HEK293 (cell line): ENCODE results near the gene NCAPG2.

Source experiments
- CTCF ChIA-PET: fragments of 350-600 bp; formaldehyde crosslinking; extraction: SDS; loops from one replicate; lab custom pipeline; 2021; ENCODE audit warnings: antibody characterized with exemption; lab: Yijun Ruan, JAX
- POLR2A ChIA-PET: fragments of 300-600 bp; formaldehyde crosslinking; extraction: SDS; loops from one replicate; lab custom pipeline; 2020; ENCODE audit warnings: antibody characterized with exemption, inconsistent platforms; lab: Yijun Ruan, JAX
- H3K27ac ChIP-seq: fragments of 200-500 bp; sonication (Bioruptor generic); 2 replicates; pipeline ENCODE4 v1.5.1; 2014; ENCODE audit warnings: low read depth, low read length, control low read depth, inconsistent platforms; ENCODE audit errors: extremely low read depth
- H3K36me3 ChIP-seq, 2 experiments: fragments of 200-500 bp in 1 of 2; sonication (Bioruptor generic) in 1 of 2; 1 replicate in 1 of 2; 2 replicates in 1 of 2; pipeline ENCODE4 v1.5.1; 2014 to 2017; ENCODE audit warnings: inconsistent platforms in 2 of 2, low read length in 2 of 2; ENCODE audit not compliant: control insufficient read depth in 2 of 2, insufficient read depth in 1 of 2
- H3K4me1 ChIP-seq: fragments of 200-500 bp; sonication (Bioruptor generic); 2 replicates; pipeline ENCODE4 v1.5.1; 2014; ENCODE audit warnings: mild to moderate bottlenecking, low read length, inconsistent platforms; ENCODE audit not compliant: control insufficient read depth, insufficient read depth
- H3K4me3 ChIP-seq: 2 replicates; pipeline ENCODE4 v1.5.1; 2011; ENCODE audit warnings: low read depth, mild to moderate bottlenecking, control low read depth, low read length, moderate library complexity
- H3K9me3 ChIP-seq: fragments of 200-500 bp; sonication (Bioruptor generic); 2 replicates; pipeline ENCODE4 v1.5.1; 2014; ENCODE audit warnings: low read depth, low read length, inconsistent platforms; ENCODE audit not compliant: control insufficient read depth, insufficient read depth
- KLF7 ChIP-seq: fragments of 450-650 bp; formaldehyde crosslinking; IDR thresholded peaks from 2 replicates; pipeline ENCODE4 v1.5.1; 2016; ENCODE audit warnings: missing biosample characterization, missing genetic modification characterization, borderline replicate concordance
- OSR2 ChIP-seq: fragments of 450-650 bp; formaldehyde crosslinking; IDR thresholded peaks from 2 replicates; pipeline ENCODE4 v1.5.1; 2016; ENCODE audit warnings: missing biosample characterization, missing genetic modification characterization
- TRIM28 ChIP-seq: IDR thresholded peaks from 2 replicates; pipeline ENCODE4 v1.6.1; 2011; ENCODE audit warnings: low read length, control low read depth, borderline replicate concordance
- ZFP41 ChIP-seq: fragments of 450-650 bp; formaldehyde crosslinking; IDR thresholded peaks from 2 replicates; pipeline ENCODE4 v1.5.1; 2016; ENCODE audit warnings: missing biosample characterization, missing genetic modification characterization, borderline replicate concordance
- ZNF112 ChIP-seq: fragments of 450-650 bp; formaldehyde crosslinking; IDR thresholded peaks from 2 replicates; pipeline ENCODE4 v1.5.0; 2017; ENCODE audit warnings: missing biosample characterization, missing genetic modification characterization
- ZNF138 ChIP-seq: fragments of 450-650 bp; formaldehyde crosslinking; IDR thresholded peaks from 2 replicates; pipeline ENCODE4 v1.5.1; 2016; ENCODE audit warnings: missing biosample characterization, missing genetic modification characterization, borderline replicate concordance
- ZNF174 ChIP-seq: fragments of 450-650 bp; formaldehyde crosslinking; IDR thresholded peaks from 2 replicates; pipeline ENCODE4 v1.5.0; 2017; ENCODE audit warnings: missing biosample characterization, mild to moderate bottlenecking, missing genetic modification characterization
- ZNF18 ChIP-seq: fragments of 450-650 bp; formaldehyde crosslinking; IDR thresholded peaks from 2 replicates; pipeline ENCODE4 v1.5.1; 2016; ENCODE audit warnings: missing biosample characterization, missing genetic modification characterization
- ZNF2 ChIP-seq: fragments of 450-650 bp; formaldehyde crosslinking; IDR thresholded peaks from 2 replicates; pipeline ENCODE4 v1.5.1; 2016; ENCODE audit warnings: missing biosample characterization, missing genetic modification characterization
- ZNF280D ChIP-seq: fragments of 450-650 bp; formaldehyde crosslinking; IDR thresholded peaks from 2 replicates; pipeline ENCODE4 v1.5.1; 2016; ENCODE audit warnings: missing biosample characterization, missing genetic modification characterization
- ZNF292 ChIP-seq: fragments of 450-650 bp; formaldehyde crosslinking; IDR thresholded peaks from 2 replicates; pipeline ENCODE4 v1.5.1; 2016; ENCODE audit warnings: low read depth, missing biosample characterization, missing genetic modification characterization, borderline replicate concordance
- ZNF335 ChIP-seq: fragments of 450-650 bp; formaldehyde crosslinking; conservative IDR thresholded peaks from 2 replicates; pipeline ENCODE4 v1.5.1; 2016; ENCODE audit warnings: missing biosample characterization, missing genetic modification characterization
- ZNF473 ChIP-seq: fragments of 450-650 bp; formaldehyde crosslinking; IDR thresholded peaks from 2 replicates; pipeline ENCODE4 v1.5.1; 2017; ENCODE audit warnings: missing biosample characterization, missing genetic modification characterization
- ZNF560 ChIP-seq: fragments of 450-650 bp; formaldehyde crosslinking; IDR thresholded peaks from 2 replicates; pipeline ENCODE4 v1.5.1; 2017; ENCODE audit warnings: missing biosample characterization, missing genetic modification characterization, borderline replicate concordance
- ZNF561 ChIP-seq: fragments of 450-650 bp; IDR thresholded peaks from 2 replicates; pipeline ENCODE4 v1.5.1; 2018; ENCODE audit warnings: missing biosample characterization, missing genetic modification characterization, borderline replicate concordance
- ZNF596 ChIP-seq: fragments of 450-650 bp; IDR thresholded peaks from 2 replicates; pipeline ENCODE4 v1.5.0; 2018; ENCODE audit warnings: missing biosample characterization, mild to moderate bottlenecking, missing genetic modification characterization, moderate library complexity
- TF ChIP-seq, protein P1 (sequence below): fragments of 450-650 bp; formaldehyde crosslinking; conservative IDR thresholded peaks from 2 replicates; pipeline ENCODE4 v1.5.1; 2016; ENCODE audit warnings: low read depth, missing biosample characterization, missing genetic modification characterization
- TF ChIP-seq, protein P2 (sequence below): fragments of 450-650 bp; formaldehyde crosslinking; IDR thresholded peaks from 2 replicates; pipeline ENCODE4 v1.5.1; 2016; ENCODE audit warnings: missing biosample characterization, missing genetic modification characterization

Gene NCAPG2

GRCh38 chr7:158707610-158708009, 3.0 kb upstream of the NCAPG2 start (continued):
- TF ChIP-seq, protein P1, sequence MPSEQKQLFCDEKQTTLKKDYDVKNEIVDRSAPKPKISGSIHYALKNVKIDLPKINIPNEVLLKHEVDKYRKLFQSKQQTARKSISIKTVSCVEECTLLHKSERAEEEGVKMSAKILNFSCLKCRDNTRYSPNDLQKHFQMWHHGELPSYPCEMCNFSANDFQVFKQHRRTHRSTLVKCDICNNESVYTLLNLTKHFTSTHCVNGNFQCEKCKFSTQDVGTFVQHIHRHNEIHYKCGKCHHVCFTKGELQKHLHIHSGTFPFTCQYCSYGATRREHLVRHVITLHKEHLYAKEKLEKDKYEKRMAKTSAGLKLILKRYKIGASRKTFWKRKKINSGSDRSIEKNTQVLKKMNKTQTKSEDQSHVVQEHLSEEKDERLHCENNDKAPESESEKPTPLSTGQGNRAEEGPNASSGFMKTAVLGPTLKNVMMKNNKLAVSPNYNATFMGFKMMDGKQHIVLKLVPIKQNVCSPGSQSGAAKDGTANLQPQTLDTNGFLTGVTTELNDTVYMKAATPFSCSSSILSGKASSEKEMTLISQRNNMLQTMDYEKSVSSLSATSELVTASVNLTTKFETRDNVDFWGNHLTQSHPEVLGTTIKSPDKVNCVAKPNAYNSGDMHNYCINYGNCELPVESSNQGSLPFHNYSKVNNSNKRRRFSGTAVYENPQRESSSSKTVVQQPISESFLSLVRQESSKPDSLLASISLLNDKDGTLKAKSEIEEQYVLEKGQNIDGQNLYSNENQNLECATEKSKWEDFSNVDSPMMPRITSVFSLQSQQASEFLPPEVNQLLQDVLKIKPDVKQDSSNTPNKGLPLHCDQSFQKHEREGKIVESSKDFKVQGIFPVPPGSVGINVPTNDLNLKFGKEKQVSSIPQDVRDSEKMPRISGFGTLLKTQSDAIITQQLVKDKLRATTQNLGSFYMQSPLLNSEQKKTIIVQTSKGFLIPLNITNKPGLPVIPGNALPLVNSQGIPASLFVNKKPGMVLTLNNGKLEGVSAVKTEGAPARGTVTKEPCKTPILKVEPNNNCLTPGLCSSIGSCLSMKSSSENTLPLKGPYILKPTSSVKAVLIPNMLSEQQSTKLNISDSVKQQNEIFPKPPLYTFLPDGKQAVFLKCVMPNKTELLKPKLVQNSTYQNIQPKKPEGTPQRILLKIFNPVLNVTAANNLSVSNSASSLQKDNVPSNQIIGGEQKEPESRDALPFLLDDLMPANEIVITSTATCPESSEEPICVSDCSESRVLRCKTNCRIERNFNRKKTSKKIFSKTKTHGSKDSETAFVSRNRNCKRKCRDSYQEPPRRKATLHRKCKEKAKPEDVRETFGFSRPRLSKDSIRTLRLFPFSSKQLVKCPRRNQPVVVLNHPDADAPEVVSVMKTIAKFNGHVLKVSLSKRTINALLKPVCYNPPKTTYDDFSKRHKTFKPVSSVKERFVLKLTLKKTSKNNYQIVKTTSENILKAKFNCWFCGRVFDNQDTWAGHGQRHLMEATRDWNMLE (tag by site-specific recombination), result no peak
- peak; percentile 26; the same call in 1 of the 2 replicates for TF ChIP-seq TRIM28

DNA sequence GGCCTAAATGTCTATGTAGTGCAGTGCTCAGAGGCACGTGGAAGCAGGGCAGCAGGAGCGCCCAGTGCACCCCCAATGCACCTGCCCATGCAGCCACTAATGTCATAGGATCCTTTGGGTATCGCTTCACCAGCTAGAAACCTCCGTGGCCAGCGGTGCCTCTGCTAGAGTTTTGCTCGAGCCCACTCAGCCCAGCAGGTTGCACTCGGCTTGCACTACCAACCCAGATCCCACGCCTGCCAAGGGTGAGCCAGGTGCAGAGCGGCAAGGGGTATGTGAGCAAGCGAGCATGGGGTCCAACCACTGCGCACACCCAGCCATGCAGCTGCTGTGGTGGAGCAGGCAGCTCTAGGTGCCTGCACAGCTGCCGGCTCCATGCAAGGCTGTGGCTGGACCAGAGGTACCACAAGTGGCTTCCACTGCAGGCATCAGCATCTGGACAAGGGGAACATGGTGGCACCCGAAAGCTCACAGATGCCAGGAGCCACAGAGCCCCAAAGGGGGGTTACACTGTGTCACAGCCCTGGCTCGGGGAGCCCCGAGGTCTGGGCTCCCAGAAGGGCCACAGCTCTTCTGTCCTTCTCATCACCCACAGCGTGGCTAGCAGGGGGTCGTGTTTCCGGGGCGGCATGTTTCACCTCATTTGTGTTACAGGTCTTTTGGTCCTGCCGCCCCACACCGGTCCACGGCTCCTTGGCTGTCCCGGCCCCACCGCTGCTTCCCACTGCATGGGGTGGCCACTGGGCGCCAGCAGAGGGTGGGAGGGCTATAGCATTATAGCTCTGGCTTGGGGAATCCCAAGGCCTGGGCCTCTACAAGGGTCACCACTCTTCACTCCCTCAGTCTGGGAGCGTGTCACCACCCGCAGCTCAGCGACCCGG, 2.3 kb upstream of the NCAPG2 start:
- POLR2A ChIA-PET, result no interaction called here
- no peaks in the 10 kb centered on the region for H3K9me3 ChIP-seq
- H3K36me3 ChIP-seq, result peaks cover 0 to 12% of the 10 kb centered on the region in 2 experiments; a peak in 1 of 3 replicates
- H3K27ac ChIP-seq, result no peak overlapping the region
- no peak overlapping the region for H3K4me3 ChIP-seq
- no peaks in the 10 kb centered on the region for H3K4me1 ChIP-seq
- CTCF ChIA-PET, result no interaction called here
- TF ChIP-seq ZNF2 (no peak), OSR2 (tag by site-specific recombination) (no peak), ZNF138 (tag by site-specific recombination) (no peak), ZNF280D (no peak), ZNF561 (tag by site-specific recombination) (no peak), ZNF560 (tag by site-specific recombination) (no peak), ZNF596 (no peak), ZFP41 (tag by site-specific recombination) (no peak), ZNF335 (no peak), ZNF174 (tag by site-specific recombination) (no peak), ZNF473 (tag by site-specific recombination) (no peak), ZNF18 (tag by site-specific recombination) (no peak), KLF7 (tag by site-specific recombination) (no peak), ZNF292 (tag by site-specific recombination) (no peak), ZNF112 (tag by site-specific recombination) (no peak)
- TF ChIP-seq, protein P2, sequence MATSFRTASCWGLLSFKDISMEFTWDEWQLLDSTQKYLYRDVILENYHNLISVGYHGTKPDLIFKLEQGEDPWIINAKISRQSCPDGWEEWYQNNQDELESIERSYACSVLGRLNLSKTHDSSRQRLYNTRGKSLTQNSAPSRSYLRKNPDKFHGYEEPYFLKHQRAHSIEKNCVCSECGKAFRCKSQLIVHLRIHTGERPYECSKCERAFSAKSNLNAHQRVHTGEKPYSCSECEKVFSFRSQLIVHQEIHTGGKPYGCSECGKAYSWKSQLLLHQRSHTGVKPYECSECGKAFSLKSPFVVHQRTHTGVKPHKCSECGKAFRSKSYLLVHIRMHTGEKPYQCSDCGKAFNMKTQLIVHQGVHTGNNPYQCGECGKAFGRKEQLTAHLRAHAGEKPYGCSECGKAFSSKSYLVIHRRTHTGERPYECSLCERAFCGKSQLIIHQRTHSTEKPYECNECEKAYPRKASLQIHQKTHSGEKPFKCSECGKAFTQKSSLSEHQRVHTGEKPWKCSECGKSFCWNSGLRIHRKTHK (tag by site-specific recombination), result no peak
- TF ChIP-seq, protein P1 (tag by site-specific recombination), result no peak
